ENCODE results near the gene RFPL2.

The RFPL2 gene
- long read RNA-seq, donor 1, result 0 reads
- long read RNA-seq, donor 2, result 0 reads
- long read RNA-seq, donor 3, result 0 reads
- long read RNA-seq, donor 4, result 0 reads
- long read RNA-seq, donor 5, result 0 reads
- long read RNA-seq, donor 6, result 0 reads
- long read RNA-seq, donor 7, result 0 reads
- long read RNA-seq, donor 8, result 0 reads

GRCh38 chr22:32204856-32205722, at the start of gene RFPL2:
Gene RFPL2 (minus strand): TSS chr22:32205073. CDS start chr22:32202451, 2,622 bp downstream.
- DNase-seq, result peak; percentile 30

GRCh38 chr22:32249231-32249630, 44.4 kb upstream of the RFPL2 start:
- no peak for DNase-seq

GRCh38 chr22:32248276-32248675, 43.4 kb upstream of the RFPL2 start:
- no peak for DNase-seq

GRCh38 chr22:32246166-32246565, 41.3 kb upstream of the RFPL2 start:
- no peak for DNase-seq

GRCh38 chr22:32245042-32245441, 40.2 kb upstream of the RFPL2 start:
- DNase-seq, result no peak

GRCh38 chr22:32244547-32244946, 39.7 kb upstream of the RFPL2 start:
- DNase-seq, result no peak

- no peak for DNase-seq
Measured at GRCh38 chr22:32240461-32240860, 35.6 kb upstream of the RFPL2 start.

GRCh38 chr22:32237906-32238305, 33.0 kb upstream of the RFPL2 start:
- DNase-seq, result no peak

GRCh38 chr22:32236970-32237369, 32.1 kb upstream of the RFPL2 start:
- DNase-seq, result no peak

- no peak for DNase-seq
Measured at GRCh38 chr22:32233091-32233490, 28.2 kb upstream of the RFPL2 start.

- DNase-seq, result no peak
Measured at GRCh38 chr22:32232191-32232830, 27.4 kb upstream of the RFPL2 start.

GRCh38 chr22:32226326-32227104, 21.6 kb upstream of the RFPL2 start:
- no peak for DNase-seq

GRCh38 chr22:32222991-32223390, 18.1 kb upstream of the RFPL2 start:
- no peak for DNase-seq

GRCh38 chr22:32219026-32219425, 14.2 kb upstream of the RFPL2 start:
- DNase-seq, result no peak

- DNase-seq, result no peak
Measured at GRCh38 chr22:32218470-32218869, 13.6 kb upstream of the RFPL2 start.

GRCh38 chr22:32217465-32217864, 12.6 kb upstream of the RFPL2 start:
- DNase-seq, result no peak

- DNase-seq, result no peak
Measured at GRCh38 chr22:32216911-32217310, 12.0 kb upstream of the RFPL2 start.

- DNase-seq, result no peak
Measured at GRCh38 chr22:32211011-32211410, 6.1 kb upstream of the RFPL2 start.

GRCh38 chr22:32208681-32209080, 3.8 kb upstream of the RFPL2 start:
- no peak for DNase-seq

- no peak for DNase-seq
Measured at GRCh38 chr22:32207971-32208480, 3.2 kb upstream of the RFPL2 start.

GRCh38 chr22:32206774-32207758, 2.2 kb upstream of the RFPL2 start:
- DNase-seq, result no peak
